Hematopoietic multipotent progenitor cell treated with erythropoietin and hydrocortisone succinate and interleukin-3 and kit ligand, for 8 days (in vitro differentiated cells): Measurements from ENCODE around the gene SMG5.

Experiments used
- DNase-seq: peaks from one replicate; pipeline ENCODE4 v3.0.0-alpha.2; 2015

Gene SMG5

GRCh38 chr1:156281693-156282478 lies 739 bp downstream of the SMG5 start:
- DNase-seq = peak; percentile 65

DNA sequence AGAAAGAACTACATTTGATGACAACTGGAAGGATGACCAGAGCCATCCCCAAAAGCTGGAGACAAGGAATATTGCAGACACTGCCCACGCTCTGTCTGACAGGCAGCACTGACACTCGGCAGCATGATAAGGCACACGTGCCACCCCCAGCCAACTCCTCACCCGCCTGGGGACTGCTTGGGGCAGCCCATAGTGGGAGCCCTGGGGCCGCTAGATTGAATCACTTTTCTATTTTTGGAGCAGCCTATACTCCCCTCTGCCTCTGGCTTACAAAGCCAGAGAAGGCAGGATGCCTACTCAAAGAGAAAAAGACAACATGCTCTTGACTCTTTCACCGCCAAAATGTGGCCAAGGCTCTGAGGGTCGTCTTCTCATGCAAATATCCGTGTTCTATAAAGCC lies 1.3 kb downstream of the SMG5 start:
- DNase-seq = peak; percentile 86

DNA sequence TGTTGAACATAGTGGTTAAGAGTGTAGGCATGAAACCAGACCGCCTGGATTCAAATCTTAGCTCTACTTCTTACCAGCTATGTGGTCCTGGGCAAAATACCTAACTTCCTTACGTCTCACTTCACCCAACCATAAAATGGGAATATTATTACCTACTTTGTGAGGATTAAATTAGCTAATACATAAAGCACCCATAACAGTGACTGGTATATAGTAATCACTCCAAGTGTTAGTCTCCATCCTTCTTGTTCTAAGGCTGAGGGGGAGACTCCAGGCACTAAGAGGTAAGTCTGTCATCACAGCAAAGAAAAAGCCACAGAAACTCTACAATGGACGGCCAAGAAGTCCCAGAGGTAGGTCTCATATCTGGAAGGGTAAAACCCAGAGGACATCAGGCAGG lies 2.8 kb downstream of the SMG5 start:
- no peak for DNase-seq

- no peak for DNase-seq
Observed at GRCh38 chr1:156276966-156277381, 5.7 kb downstream of the SMG5 start.

DNA sequence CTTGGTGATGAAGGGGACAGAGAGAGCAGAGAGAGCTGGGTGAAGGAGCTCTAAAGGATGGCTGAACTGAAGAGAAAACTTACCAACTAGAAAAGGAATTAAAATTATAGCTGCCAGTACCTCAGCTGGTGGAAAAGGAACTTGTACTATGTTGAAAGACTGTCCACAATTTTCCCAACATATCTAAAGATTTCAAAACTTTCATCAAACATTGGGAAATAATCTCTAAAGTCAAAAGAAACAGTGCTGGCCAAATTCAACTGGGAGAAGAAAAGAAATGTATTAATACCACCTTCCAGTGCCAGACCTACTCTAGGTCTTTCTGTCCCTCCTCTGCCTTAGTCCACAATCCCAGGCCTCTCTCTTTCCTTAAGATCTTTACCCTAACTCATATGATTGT lies 6.1 kb downstream of the SMG5 start:
- no peak for DNase-seq

DNA sequence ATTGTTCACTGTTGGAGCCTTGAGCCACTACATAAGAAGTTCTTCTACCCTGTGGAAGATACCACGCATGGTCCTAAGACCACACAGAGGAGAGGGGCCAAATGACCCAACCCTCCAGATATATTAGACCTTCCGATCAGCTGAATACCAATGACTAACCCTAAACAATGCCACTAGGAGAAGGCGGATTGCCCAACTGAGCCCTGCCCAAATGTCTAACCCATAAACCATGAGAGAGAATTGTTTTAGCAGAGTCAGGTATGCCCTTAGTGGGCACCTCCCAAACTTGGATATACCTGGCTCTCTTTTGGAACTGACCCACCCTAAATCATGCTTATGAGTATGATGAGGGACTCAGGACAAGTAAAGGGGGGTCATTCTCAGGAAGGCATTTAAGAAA lies 12.3 kb downstream of the SMG5 start:
- no peak for DNase-seq

DNA sequence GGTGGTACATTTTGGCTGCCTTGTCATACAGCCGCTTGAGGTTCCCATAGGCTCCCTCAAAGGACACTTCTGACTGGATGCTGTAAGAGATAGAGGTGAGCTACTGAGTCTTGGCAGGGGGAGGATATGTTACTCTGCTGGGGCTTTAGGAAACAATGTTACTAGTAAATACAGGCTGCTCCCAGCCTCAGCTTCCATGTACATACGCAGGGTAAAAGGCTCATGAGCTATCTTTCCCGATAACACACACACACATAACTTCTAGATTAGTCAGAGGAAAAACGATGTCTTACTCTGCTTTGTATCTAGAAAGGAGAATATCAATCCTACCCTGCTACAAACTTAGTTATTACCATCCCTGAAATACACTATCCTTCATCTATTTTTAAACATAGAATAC lies 14.3 kb downstream of the SMG5 start:
- no peak for DNase-seq

GRCh38 chr1:156266051-156266450 lies 16.6 kb downstream of the SMG5 start:
- DNase-seq = no peak

GRCh38 chr1:156263288-156263655 lies 19.4 kb downstream of the SMG5 start:
- DNase-seq = no peak

- DNase-seq = no peak
Observed at GRCh38 chr1:156262461-156263287, 20.0 kb downstream of the SMG5 start.

- DNase-seq = no peak
Observed at GRCh38 chr1:156260896-156261295, 21.7 kb downstream of the SMG5 start.

GRCh38 chr1:156259805-156260204 lies 22.8 kb downstream of the SMG5 start:
- DNase-seq = peak; percentile 17

DNA sequence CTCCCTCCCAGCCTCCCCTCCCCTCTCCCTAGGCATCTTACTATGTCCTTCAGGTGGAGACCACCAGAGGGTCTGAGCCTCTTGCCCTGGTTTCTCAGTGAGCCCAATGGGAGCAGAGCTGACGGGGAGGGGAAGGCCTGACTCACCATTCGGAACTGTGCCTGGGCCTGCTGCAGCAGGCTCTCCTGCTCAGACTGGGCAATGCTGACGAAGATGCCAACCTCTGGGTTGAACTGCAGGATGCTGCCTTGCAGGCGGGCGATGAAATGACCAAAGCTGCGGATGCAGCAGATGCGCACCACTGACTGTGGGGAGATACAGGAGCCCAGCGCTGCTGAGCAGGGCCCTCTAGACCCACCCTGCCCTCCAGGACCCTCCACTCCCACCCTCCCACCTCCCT lies 23.8 kb downstream of the SMG5 start:
- DNase-seq = no peak

- peak; percentile 27 for DNase-seq
Observed at GRCh38 chr1:156257711-156258110, 24.9 kb downstream of the SMG5 start.

GRCh38 chr1:156253634-156254033 lies 29.0 kb downstream of the SMG5 start:
- no peak for DNase-seq

- no peak for DNase-seq
Observed at GRCh38 chr1:156251527-156251926, 31.1 kb downstream of the SMG5 start.

DNA sequence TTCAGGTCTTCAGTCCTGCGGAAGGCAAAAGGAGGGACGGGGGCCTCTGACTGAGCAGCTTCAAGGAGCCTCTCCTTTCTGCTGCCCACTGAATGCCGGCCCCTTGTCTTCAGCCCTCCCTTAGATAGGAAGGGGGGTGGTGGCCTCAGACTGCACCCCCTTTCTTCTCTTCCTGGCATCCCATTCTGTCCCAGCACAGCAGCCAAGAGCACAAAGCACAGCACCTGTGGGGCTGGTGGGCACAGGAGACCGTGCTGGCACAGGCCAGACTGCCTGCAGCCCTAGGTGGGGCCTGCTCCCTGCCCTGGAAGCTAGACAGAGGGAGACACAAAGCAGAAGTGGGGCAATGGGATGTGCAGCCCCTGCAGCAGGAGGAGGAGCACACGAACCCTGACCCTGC lies 33.0 kb downstream of the SMG5 start:
- DNase-seq = no peak

- no peak for DNase-seq
Observed at GRCh38 chr1:156248323-156248683, 34.3 kb downstream of the SMG5 start.

GRCh38 chr1:156247460-156248322 lies 34.9 kb downstream of the SMG5 start, which contains the start of gene PAQR6:
PAQR6 (minus strand) TSS chr1:156248056; CDS start chr1:156246731, 1,325 bp downstream.
- DNase-seq = no peak

DNA sequence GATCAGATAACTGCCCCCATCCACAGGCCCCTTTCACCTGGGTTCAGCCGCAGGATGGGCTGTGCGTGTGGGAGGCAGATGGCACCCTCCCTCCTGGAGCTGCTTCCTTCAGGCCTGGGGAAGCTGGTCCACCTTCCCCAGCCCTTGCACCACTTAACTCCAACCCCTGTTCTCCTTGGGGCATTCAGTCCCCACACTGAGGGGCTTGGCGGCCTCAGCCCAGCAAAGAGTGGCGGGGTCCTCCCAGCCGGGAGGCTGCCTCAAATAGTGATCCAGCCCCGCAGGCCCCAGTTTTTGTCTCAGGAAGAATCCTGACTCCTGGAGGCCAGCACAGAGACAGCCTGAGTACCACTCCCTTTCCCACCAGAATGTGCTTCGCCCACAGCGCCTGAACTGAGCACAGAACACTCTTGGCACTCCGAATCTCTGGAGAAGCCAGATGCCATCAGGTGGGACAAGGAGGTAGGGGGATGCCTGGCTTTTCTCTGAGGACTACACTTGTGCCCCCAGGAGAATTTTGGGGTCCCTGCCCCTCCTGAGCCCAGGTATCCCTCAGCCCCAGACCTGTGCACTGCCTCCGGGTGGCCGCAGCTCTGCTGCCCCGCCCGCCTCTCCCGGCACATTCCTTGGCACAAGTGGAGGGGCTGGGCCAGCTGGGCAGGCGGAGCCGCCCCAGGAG lies 35.7 kb downstream of the SMG5 start:
- no peak for DNase-seq

DNA sequence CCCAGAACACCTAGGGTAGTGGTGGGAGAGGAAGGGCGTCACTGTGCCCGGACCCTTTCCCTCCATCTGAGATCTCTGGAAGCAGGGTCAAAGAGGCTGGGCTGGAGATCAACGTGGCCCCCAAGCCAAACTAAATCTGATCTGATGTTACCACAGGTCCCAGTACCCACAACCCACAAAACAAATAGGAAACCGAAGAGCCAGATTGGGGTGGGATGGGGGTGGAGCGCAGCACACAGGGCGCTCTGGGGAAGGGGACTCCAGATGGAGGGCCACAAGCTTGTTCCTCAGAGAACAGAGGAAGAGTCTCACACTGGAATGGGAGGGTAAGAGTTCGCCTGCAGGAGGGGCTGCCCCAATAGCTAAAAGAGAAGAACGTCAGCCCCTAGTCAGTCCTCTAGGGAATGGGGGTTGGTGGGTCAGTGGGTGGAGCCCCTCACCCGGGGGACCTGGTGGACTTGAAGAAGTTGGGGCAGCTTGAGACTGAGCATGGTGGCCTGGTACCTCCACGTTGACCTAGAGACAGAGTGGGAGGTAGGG lies 36.3 kb downstream of the SMG5 start:
- no peak for DNase-seq

DNA sequence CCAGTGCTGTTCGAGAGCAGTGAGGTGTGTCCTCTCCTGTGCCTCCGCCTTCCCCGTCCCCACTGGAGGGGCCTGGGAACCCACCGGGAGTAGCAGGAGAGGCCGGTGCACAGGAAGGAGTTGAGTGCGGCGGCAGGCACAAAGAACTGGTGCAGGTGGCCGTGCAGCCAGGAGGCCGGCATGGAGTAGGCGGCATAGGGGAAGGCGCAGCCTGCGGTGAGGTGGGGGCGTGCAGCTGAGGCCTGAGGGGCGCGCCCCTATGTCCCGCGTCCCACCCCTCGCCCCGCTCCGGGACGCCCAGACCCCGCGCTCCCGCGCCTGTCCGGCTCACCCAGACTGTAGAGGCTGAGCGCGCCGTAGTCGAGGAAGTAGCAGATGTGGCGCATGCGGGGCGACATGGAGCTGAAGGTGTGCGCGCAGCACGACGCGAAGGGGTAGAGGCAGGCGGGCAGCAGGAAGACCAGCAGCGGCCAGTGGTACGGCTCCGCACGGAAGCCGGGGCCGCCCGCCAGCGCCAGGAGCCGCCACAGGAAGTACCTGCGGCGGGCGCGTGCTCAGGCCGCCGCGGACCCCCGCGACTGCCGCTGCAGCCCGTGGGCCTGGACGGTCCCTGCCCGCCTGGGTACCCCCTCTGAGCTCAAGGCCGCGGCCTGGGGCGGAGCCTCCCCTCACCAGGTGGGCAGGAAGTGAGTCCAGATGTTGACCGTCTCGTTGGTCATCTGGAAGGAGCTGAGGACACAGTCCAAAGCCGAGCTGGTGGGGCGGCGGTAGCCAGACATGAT lies 37.0 kb downstream of the SMG5 start:
- DNase-seq = no peak
